OCI-LY3 (cell line): Measurements from ENCODE around the gene BTBD9.

Experiments
- H2AFZ ChIP-seq: fragments of 200-600, 300-600 bp; shearing (Covaris generic); 2 replicates; pipeline ENCODE4 v1.6.0; 2014; ENCODE audit warnings: antibody characterized with exemption, low read depth, low read length
- H3K27ac ChIP-seq: fragments of 200-600, 300-600 bp; sonication (generic); 2 replicates; pipeline ENCODE4 v1.5.1; 2014; ENCODE audit warnings: mild to moderate bottlenecking, low read length, moderate library complexity, mixed read lengths
- H3K27me3 ChIP-seq: fragments of 200-600, 300-600 bp; sonication (generic); 2 replicates; pipeline ENCODE4 v1.6.1; 2014; ENCODE audit warnings: low read depth, low read length, mixed read lengths
- H3K36me3 ChIP-seq: fragments of 200-600, 300-600 bp; sonication (generic); replicated peaks from 2 replicates; pipeline ENCODE3; 2014; ENCODE audit warnings: low read depth, low read length, mixed read lengths
- H3K4me1 ChIP-seq: fragments of 300-600, 200-600 bp; sonication (generic); 2 replicates; pipeline ENCODE4 v1.6.1; 2014; ENCODE audit warnings: low read length, mixed read lengths
- H3K4me2 ChIP-seq: fragments of 200-600, 300-600 bp; sonication (generic); 2 replicates; pipeline ENCODE4 v1.6.1; 2014; ENCODE audit warnings: low read length, mixed read lengths
- H3K4me3 ChIP-seq: fragments of 300-600, 200-600 bp; sonication (generic); 2 replicates; pipeline ENCODE4 v1.5.1; 2014; ENCODE audit warnings: antibody characterized with exemption, mild to moderate bottlenecking, low read length, moderate library complexity
- H3K79me2 ChIP-seq: fragments of 300-600, 200-600 bp; shearing (Covaris generic); 2 replicates; pipeline ENCODE4 v1.6.1; 2014; ENCODE audit warnings: mild to moderate bottlenecking, low read length, mixed read lengths
- H3K9ac ChIP-seq: fragments of 300-600, 200-600 bp; shearing (Covaris generic); 2 replicates; pipeline ENCODE4 v1.6.0; 2014; ENCODE audit warnings: mild to moderate bottlenecking, low read length, moderate library complexity
- H3K9me3 ChIP-seq: fragments of 200-600, 300-600 bp; shearing (Covaris generic); 2 replicates; pipeline ENCODE4 v1.6.1; 2014; ENCODE audit warnings: low read length, mixed read lengths; ENCODE audit not compliant: insufficient read depth
- H4K20me1 ChIP-seq: fragments of 200-600, 300-600 bp; sonication (generic); 2 replicates; pipeline ENCODE4 v1.6.1; 2016; ENCODE audit warnings: low read length, mixed read lengths; ENCODE audit not compliant: insufficient read depth
- CTCF ChIP-seq: fragments of 200-600, 300-600 bp; sonication (generic); IDR thresholded peaks from 2 replicates; pipeline ENCODE4 v1.5.1; 2014; ENCODE audit warnings: antibody characterized with exemption, low read length, low read depth
- EZH2phosphoT487 ChIP-seq: fragments of 200-600 bp; shearing (Covaris generic); IDR thresholded peaks from 2 replicates; pipeline ENCODE4 v1.6.1; 2018; ENCODE audit warnings: antibody characterized with exemption, mixed run types, low read depth

BTBD9 gene

DNA sequence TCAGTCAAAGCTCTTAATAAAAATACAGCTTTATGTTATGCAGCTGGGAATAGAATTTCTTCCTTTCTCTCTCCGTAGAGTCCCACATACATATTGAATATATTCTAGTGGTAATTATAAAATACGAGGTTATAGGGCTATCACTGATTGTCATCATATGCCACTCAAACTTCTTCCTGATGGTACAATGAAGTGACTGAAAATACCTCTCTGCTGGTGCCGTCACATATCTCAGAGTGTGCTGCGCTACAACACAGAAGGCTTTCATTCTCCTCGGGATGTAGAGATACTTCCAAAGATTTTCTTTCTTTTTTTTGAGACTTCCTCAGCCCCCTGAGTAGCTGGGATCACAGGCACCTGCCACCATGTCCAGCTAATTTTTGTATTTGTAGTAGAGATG is 249.9 kb downstream of the BTBD9 start:
- no peaks in the 10 kb centered on the region for H3K79me2 ChIP-seq
- H3K4me1 ChIP-seq, result peaks cover 3% of the 10 kb centered on the region; the same call in 1 of the 2 replicates
- no peak overlapping the region for H3K4me2 ChIP-seq
- H3K4me3 ChIP-seq, result no peak overlapping the region
- no peaks in the 10 kb centered on the region for H3K27me3 ChIP-seq
- no peak overlapping the region for H3K27ac ChIP-seq
- H2AFZ ChIP-seq, result no peak overlapping the region
- H4K20me1 ChIP-seq, result no peaks in the 10 kb centered on the region
- H3K9me3 ChIP-seq, result no peaks in the 10 kb centered on the region
- H3K9ac ChIP-seq, result no peak overlapping the region
- TF ChIP-seq EZH2phosphoT487 (no peak), CTCF (no peak)
- H3K36me3 ChIP-seq, result no peaks in the 10 kb centered on the region

GRCh38 chr6:38387971-38388370 is 251.8 kb downstream of the BTBD9 start:
- Histone ChIP-seq H3K9ac (no peak overlapping the region), H3K4me3 (no peak overlapping the region), H3K79me2 (no peaks in the 10 kb centered on the region), H3K4me2 (no peak overlapping the region), H3K27me3 (no peaks in the 10 kb centered on the region), H4K20me1 (no peaks in the 10 kb centered on the region), H3K9me3 (no peaks in the 10 kb centered on the region), H2AFZ (no peak overlapping the region), H3K4me1 (peaks cover 3% of the 10 kb centered on the region; the same call in 1 of the 2 replicates), H3K27ac (no peak overlapping the region), H3K36me3 (no peaks in the 10 kb centered on the region)
- TF ChIP-seq EZH2phosphoT487, result no peak
- no peak for TF ChIP-seq CTCF

GRCh38 chr6:38387461-38387860 is 252.3 kb downstream of the BTBD9 start:
- Histone ChIP-seq H3K4me1 (peaks cover 3% of the 10 kb centered on the region; the same call in 1 of the 2 replicates), H2AFZ (no peak overlapping the region), H3K9ac (no peak overlapping the region), H3K4me3 (no peak overlapping the region), H3K4me2 (no peak overlapping the region), H3K79me2 (no peaks in the 10 kb centered on the region), H3K27ac (no peak overlapping the region), H3K9me3 (no peaks in the 10 kb centered on the region), H4K20me1 (no peaks in the 10 kb centered on the region), H3K36me3 (no peaks in the 10 kb centered on the region), H3K27me3 (no peaks in the 10 kb centered on the region)
- TF ChIP-seq CTCF, result no peak
- TF ChIP-seq EZH2phosphoT487, result no peak

DNA sequence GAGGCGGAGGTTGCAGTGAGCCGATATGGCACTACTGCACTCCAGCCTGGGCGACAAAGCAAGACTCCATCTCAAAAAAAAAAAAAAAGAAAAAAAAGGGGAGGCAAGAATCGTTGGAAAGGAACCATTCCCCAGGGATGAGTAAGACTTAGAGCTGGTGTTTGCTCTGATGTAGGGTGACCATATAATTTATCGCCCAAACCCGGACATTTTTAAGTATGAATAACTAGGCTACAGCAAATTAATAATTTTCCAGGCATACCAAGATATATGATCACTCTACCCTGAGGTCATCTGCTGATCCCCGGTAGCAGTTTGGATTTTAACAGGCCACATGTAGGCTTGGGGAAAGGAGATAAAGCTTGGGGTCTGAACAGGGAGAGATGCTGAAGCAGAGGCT is 260.9 kb downstream of the BTBD9 start:
- Histone ChIP-seq H4K20me1 (no peaks in the 10 kb centered on the region), H3K9ac (no peak overlapping the region), H3K79me2 (no peaks in the 10 kb centered on the region), H3K36me3 (no peaks in the 10 kb centered on the region), H2AFZ (no peak overlapping the region), H3K27me3 (no peaks in the 10 kb centered on the region), H3K27ac (no peak overlapping the region), H3K4me1 (no peaks in the 10 kb centered on the region), H3K4me3 (no peak overlapping the region), H3K4me2 (no peak overlapping the region), H3K9me3 (no peaks in the 10 kb centered on the region)
- TF ChIP-seq EZH2phosphoT487, result no peak
- TF ChIP-seq CTCF, result no peak
